Measurements from ENCODE around the gene MYH1. TPM values are rescaled to one million over a fixed set of nuclear protein-coding genes. Genes with fewer than 3 reads are reported as not detected.

The MYH1 gene
- total and polyA plus RNA-seq, 2 experiments from 2014 or later = 0.10 to 0.11 TPM

- Histone ChIP-seq H3K27ac (no peak overlapping the region), H3K4me3 (no peak overlapping the region), H4K20me1 (ENCODE audit: insufficient read depth) (no peaks in the 10 kb centered on the region; the same call in 1 of the 2 replicates), H3K9ac (no peak overlapping the region), H3F3A (ENCODE audit: insufficient read depth) (no peaks in the 10 kb centered on the region), H3K9me3 (ENCODE audit: low read depth) (no peaks in the 10 kb centered on the region), H3K9me2 (ENCODE audit: insufficient read depth) (no peaks in the 10 kb centered on the region), H3K79me2 (ENCODE audit: insufficient read depth) (no peaks in the 10 kb centered on the region), H3K4me1 (ENCODE audit: insufficient read depth) (no peaks in the 10 kb centered on the region), H3K27me3 (replicated peaks; ENCODE audit: insufficient read depth) (no peaks in the 10 kb centered on the region; the same call in 1 of the 2 replicates), H2AFZ (no peak overlapping the region), H3K4me2 (ENCODE audit: unreplicated experiment) (no peak overlapping the region), H3K36me3 (ENCODE audit: low read depth) (no peaks in the 10 kb centered on the region)
- no peak for DNase-seq
- in situ Hi-C loops (cut with MboI) = no loop called here
- TF ChIP-seq EZH2 (IDR thresholded peaks at IDR 0.05; ENCODE audit: insufficient read depth, poor library complexity, severe bottlenecking) (no peak), EZH2phosphoT487 (IDR thresholded peaks at IDR 0.05; ENCODE audit: insufficient read depth, low read depth) (no peak)
- WGBS, 2 experiments (ENCODE audit: low coverage in 1 of 2, low lambda C conversion rate in 2 of 2, missing lambda C conversion rate in 2 of 2) = 18 to 28% methylated on average over 3 of the region's 3 CpGs
Measured at GRCh38 chr17:10499950-10500349, 18.4 kb downstream of the MYH1 start.

- Histone ChIP-seq H3K9me2 (ENCODE audit: insufficient read depth) (no peaks in the 10 kb centered on the region), H3K4me3 (no peak overlapping the region), H3K9ac (no peak overlapping the region), H3K9me3 (ENCODE audit: low read depth) (peaks cover 2% of the 10 kb centered on the region), H4K20me1 (ENCODE audit: insufficient read depth) (no peaks in the 10 kb centered on the region), H3K27ac (no peak overlapping the region), H3K79me2 (ENCODE audit: insufficient read depth) (no peaks in the 10 kb centered on the region), H3K4me2 (ENCODE audit: unreplicated experiment) (no peak overlapping the region), H3F3A (ENCODE audit: insufficient read depth) (no peaks in the 10 kb centered on the region), H3K4me1 (ENCODE audit: insufficient read depth) (no peaks in the 10 kb centered on the region), H3K27me3 (replicated peaks; ENCODE audit: insufficient read depth) (no peaks in the 10 kb centered on the region), H2AFZ (no peak overlapping the region), H3K36me3 (ENCODE audit: low read depth) (no peaks in the 10 kb centered on the region)
- 69 to 85% methylated on average over 2 of the region's 2 CpGs for WGBS, 2 experiments (ENCODE audit: low coverage in 1 of 2, low lambda C conversion rate in 2 of 2, missing lambda C conversion rate in 2 of 2)
- no peak for DNase-seq
- TF ChIP-seq EZH2 (IDR thresholded peaks at IDR 0.05; ENCODE audit: insufficient read depth, poor library complexity, severe bottlenecking) (no peak), EZH2phosphoT487 (IDR thresholded peaks at IDR 0.05; ENCODE audit: insufficient read depth, low read depth) (no peak)
- in situ Hi-C loops (cut with MboI) = no loop called here
Measured at GRCh38 chr17:10492004-10492403, 26.3 kb downstream of the MYH1 start.

- DNase-seq = no peak
- Histone ChIP-seq H3K4me1 (ENCODE audit: insufficient read depth) (no peaks in the 10 kb centered on the region), H3K4me3 (no peak overlapping the region), H4K20me1 (ENCODE audit: insufficient read depth) (no peaks in the 10 kb centered on the region), H3K36me3 (ENCODE audit: low read depth) (no peaks in the 10 kb centered on the region), H3F3A (ENCODE audit: insufficient read depth) (no peaks in the 10 kb centered on the region), H2AFZ (no peak overlapping the region), H3K4me2 (ENCODE audit: unreplicated experiment) (no peak overlapping the region), H3K9me3 (ENCODE audit: low read depth) (peaks cover 5% of the 10 kb centered on the region), H3K27ac (no peak overlapping the region), H3K79me2 (ENCODE audit: insufficient read depth) (no peaks in the 10 kb centered on the region), H3K9ac (no peak overlapping the region), H3K27me3 (replicated peaks; ENCODE audit: insufficient read depth) (no peaks in the 10 kb centered on the region), H3K9me2 (ENCODE audit: insufficient read depth) (no peaks in the 10 kb centered on the region)
- WGBS, 2 experiments (ENCODE audit: low coverage in 1 of 2, low lambda C conversion rate in 2 of 2, missing lambda C conversion rate in 2 of 2) = 0 to 18% methylated on average over 1 of the region's 1 CpG
- in situ Hi-C loops (cut with MboI) = no loop called here
- TF ChIP-seq EZH2 (IDR thresholded peaks at IDR 0.05; ENCODE audit: insufficient read depth, poor library complexity, severe bottlenecking) (no peak), EZH2phosphoT487 (IDR thresholded peaks at IDR 0.05; ENCODE audit: insufficient read depth, low read depth) (no peak)
Measured at GRCh38 chr17:10482252-10482651, 36.1 kb downstream of the MYH1 start.

- WGBS, 2 experiments (ENCODE audit: low coverage in 1 of 2, low lambda C conversion rate in 2 of 2, missing lambda C conversion rate in 2 of 2) = 26 to 42% methylated on average over 1 of the region's 1 CpG
- H3K79me2 ChIP-seq (ENCODE audit: insufficient read depth) = no peaks in the 10 kb centered on the region
- H3K4me3 ChIP-seq = no peak overlapping the region
- H4K20me1 ChIP-seq (ENCODE audit: insufficient read depth) = no peaks in the 10 kb centered on the region
- H3K9me2 ChIP-seq (ENCODE audit: insufficient read depth) = no peaks in the 10 kb centered on the region
- H2AFZ ChIP-seq = no peak overlapping the region
- no peaks in the 10 kb centered on the region for H3K27me3 ChIP-seq (replicated peaks; ENCODE audit: insufficient read depth)
- H3K36me3 ChIP-seq (ENCODE audit: low read depth) = no peaks in the 10 kb centered on the region
- 0 out of 2 replicates have a peak, but pooled peaks cover 5% of the 10 kb centered on the region for H3F3A ChIP-seq (ENCODE audit: insufficient read depth)
- H3K9ac ChIP-seq = no peak overlapping the region
- H3K27ac ChIP-seq = no peak overlapping the region
- H3K4me1 ChIP-seq (ENCODE audit: insufficient read depth) = no peaks in the 10 kb centered on the region
- TF ChIP-seq EZH2 (IDR thresholded peaks at IDR 0.05; ENCODE audit: insufficient read depth, poor library complexity, severe bottlenecking) = no peak
- in situ Hi-C loops (cut with MboI) = no loop called here
- no peak overlapping the region for H3K4me2 ChIP-seq (ENCODE audit: unreplicated experiment)
- H3K9me3 ChIP-seq (ENCODE audit: low read depth) = no peaks in the 10 kb centered on the region
- no peak for DNase-seq
Measured at GRCh38 chr17:10477701-10478100, 40.6 kb downstream of the MYH1 start.

- Histone ChIP-seq H3K9me2 (ENCODE audit: insufficient read depth) (no peaks in the 10 kb centered on the region), H2AFZ (no peak overlapping the region), H3K4me3 (no peak overlapping the region), H3K4me1 (ENCODE audit: insufficient read depth) (no peaks in the 10 kb centered on the region), H3K27me3 (replicated peaks; ENCODE audit: insufficient read depth) (no peaks in the 10 kb centered on the region), H3K27ac (no peak overlapping the region), H3K9me3 (ENCODE audit: low read depth) (no peaks in the 10 kb centered on the region), H3K4me2 (ENCODE audit: unreplicated experiment) (no peak overlapping the region), H4K20me1 (ENCODE audit: insufficient read depth) (no peaks in the 10 kb centered on the region), H3K9ac (no peak overlapping the region), H3K79me2 (ENCODE audit: insufficient read depth) (no peaks in the 10 kb centered on the region), H3K36me3 (ENCODE audit: low read depth) (no peaks in the 10 kb centered on the region), H3F3A (ENCODE audit: insufficient read depth) (0 out of 2 replicates have a peak, but pooled peaks cover 5% of the 10 kb centered on the region)
- in situ Hi-C loops (cut with MboI) = no loop called here
- DNase-seq = peak; percentile 21
- TF ChIP-seq EZH2phosphoT487 (IDR thresholded peaks at IDR 0.05; ENCODE audit: insufficient read depth, low read depth) (no peak), EZH2 (IDR thresholded peaks at IDR 0.05; ENCODE audit: insufficient read depth, poor library complexity, severe bottlenecking) (no peak)
- WGBS, 2 experiments (ENCODE audit: low coverage in 1 of 2, low lambda C conversion rate in 2 of 2, missing lambda C conversion rate in 2 of 2) = 32 to 42% methylated on average over 4 of the region's 4 CpGs
Measured at GRCh38 chr17:10474536-10474935, 43.8 kb downstream of the MYH1 start.

Measured in GM23248 (cell line).